ENCODE results near the gene MTHFS.

Gene MTHFS

DNA sequence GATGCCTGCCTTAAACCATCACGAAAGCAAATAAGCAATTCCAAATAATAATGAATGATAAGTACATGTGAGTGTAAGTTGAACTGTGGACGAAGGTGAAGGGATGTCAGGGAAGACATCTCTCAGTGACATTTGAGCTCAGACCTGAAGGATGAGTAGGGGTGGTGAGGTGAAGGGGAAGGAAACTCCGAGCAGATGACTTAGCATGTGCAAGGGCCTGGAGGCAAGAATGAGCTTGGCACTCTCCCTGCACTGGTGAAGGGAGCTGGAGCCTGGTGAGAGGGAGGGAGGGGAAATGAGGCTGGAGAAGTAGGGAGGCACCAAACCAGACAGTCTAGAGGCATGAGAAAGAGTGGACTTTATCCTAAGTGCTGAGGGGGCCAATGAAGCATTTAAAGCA lies 84.3 kb downstream of the MTHFS start:
- no peak for DNase-seq

DNA sequence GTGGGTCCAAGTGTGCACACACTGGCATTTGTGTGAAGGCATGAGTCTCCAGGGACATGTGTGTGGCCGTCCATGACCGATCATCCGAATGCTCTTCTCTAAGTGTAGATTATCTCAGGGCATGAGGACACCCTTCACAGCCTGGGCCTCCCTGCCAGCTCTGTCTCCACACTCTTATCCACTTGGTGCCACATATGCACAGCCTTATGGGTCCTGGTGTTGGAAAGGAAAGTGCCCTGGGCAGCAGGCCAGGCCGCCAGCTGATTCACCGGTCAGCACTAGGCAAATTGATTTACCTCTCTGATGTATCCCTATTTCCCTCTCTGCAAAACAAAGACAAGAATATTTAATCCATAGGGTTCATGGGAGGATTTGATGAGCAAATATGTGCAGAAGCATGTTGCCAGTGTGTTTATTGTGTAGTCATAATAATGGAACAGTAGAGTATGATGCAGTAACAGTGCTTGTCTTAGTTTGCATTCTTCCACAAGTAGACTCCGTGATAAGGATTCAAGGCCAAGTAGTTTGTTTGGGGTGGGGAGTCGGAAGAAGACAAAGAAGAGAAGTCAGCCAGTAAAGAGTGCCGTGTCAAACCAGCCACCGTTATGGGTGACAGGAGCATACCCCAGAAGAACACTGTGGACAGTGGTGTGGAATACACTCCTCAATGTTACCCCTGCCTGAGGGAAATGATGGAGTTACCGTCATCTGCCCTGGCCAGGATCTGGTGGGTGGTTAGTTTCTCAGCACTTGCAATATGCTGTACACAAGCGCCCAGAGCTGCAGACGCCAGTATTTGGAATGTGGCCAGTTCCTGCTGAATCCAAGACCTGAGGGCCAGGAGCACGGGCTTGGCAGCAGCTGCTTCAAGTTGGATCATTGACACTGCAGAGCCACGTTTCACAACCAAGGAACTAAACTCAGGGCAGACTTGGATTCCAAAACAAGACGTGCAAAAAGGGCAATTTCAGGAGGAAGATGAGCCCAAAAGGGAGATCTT lies 85.1 kb downstream of the MTHFS start:
- no peak for DNase-seq

DNA sequence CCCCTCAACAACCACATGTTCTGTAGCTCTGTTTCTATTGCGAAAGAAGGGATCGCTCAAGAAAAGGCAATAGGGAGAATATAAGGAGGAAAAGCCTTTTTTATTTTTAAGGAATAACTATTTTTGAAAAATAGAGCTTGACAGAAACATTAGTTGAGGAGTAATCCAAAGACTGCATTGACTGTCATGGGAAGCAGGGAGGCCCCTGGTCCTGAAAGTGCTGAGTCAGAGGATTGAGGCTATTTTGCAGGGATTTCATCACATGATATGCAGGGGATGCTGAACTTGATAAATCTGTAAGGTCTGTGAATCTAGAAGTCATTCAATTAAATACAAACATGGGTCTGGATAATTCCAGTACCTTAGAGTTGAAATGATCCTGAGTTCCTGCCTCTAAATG lies 92.0 kb downstream of the MTHFS start:
- no peak for DNase-seq

DNA sequence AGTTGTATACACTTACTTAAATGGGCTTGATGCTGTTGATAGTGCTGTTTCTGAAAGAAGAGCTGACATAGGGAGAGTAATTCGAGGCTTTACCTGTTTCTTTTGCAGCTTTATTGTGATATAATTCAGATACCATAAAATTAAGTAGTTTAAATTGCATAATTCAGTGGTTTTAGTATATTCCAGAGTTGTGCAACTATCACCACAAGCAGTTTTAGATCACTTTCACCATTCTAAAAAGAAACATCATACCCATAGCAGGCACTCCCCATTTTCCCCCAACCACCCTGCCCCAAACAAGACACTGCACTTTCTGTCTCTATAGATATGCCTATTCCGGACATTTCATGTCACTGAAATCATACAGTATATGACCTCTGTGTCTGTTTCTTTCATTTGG lies 98.5 kb downstream of the MTHFS start:
- no peak for DNase-seq
